ENCODE measurements around the gene RABAC1.
"Not testable (repeated sequence)": the region's sequence is repeated elsewhere in the genome, so short reads cannot be mapped to it uniquely, and the experiment has no call there.

RABAC1 gene

GRCh38 chr19:41945135-41945766 lies 13.9 kb downstream of the RABAC1 start:
- DNase-seq (ENCODE audit: low read depth): peak; percentile 81

DNA sequence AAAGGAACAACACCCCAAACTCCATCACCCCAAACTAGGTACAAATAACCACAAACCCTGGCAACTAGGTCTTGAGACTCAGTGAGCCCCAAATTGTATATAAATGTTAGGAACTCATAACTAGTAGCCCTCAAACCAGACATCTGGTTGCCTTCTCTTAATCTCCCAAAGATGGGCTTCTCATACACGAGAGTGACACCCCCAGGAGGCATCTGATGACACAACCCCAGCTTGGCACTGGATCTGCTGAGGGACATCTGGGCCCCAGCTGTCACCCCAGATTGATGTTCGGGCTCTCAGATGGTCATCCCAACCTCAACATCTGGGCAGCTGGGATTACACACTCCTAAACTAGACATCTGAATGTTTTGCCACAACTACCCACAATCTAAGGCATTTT lies 14.8 kb downstream of the RABAC1 start:
- no peak for DNase-seq (ENCODE audit: low read depth)

GRCh38 chr19:41941410-41942202 lies 17.5 kb downstream of the RABAC1 start:
- DNase-seq (ENCODE audit: low read depth): no peak

DNA sequence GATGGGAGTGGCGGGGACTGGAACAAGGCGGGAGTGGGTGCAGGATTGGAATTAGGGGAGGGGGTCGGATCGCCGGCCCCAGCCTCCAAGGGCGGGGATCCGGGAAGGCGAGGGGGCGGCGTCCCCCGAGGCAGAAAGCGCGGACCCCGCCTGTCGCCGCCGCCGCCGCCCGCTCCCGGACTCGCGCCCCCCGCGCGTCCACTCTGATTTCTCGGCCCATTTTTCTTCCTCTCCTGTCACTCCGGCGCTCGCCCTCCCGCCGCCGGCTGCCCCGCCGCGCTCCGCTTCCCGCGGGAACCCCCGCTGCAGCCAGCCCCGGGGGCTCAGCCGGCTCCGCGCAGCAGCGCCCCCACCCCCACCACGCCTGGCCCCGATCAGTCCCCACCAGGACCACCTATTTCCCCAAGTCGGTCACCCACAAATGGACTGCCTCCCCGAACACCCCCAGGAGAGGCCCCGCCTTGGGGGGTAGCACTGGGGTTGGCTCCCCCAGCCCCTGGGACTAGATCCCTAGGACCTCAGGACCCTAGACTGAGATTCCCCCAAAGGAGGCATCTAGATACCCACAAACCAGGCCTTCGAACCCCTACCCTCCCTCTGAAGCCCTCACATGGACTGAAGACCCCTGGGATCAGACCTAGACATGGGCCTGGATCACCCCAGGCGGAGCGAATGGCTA lies 18.3 kb downstream of the RABAC1 start:
- no peak for DNase-seq (ENCODE audit: low read depth)

- DNase-seq (ENCODE audit: low read depth): peak; percentile 66
Observed at GRCh38 chr19:41939861-41940730, 19.0 kb downstream of the RABAC1 start.

DNA sequence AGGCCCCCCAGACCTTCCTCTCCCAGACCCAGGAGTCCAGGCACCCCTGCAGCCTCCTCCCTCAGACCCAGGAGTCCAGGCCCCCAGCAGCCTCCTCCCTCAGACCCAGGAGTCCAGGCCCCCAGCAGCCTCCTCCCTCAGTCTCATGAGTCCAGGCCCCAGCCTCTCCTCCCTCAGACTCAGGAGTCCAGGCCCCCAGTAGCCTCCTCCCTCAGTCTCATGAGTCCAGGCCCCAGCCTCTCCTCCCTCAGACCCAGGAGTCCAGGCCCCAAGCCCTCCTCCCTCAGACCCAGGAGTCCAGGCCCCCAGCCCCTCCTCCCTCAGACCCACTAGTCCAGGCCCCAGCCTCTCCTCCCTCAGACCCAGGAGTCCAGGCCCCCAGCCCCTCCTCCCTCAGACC lies 19.9 kb downstream of the RABAC1 start:
- DNase-seq (ENCODE audit: low read depth): not testable (repeated sequence)

- no peak for DNase-seq (ENCODE audit: low read depth)
Observed at GRCh38 chr19:41937525-41938468, 21.3 kb downstream of the RABAC1 start.

GRCh38 chr19:41936961-41937360 lies 22.2 kb downstream of the RABAC1 start:
- no peak for DNase-seq (ENCODE audit: low read depth)

- peak; percentile 42 for DNase-seq (ENCODE audit: low read depth)
Observed at GRCh38 chr19:41936416-41936850, 22.7 kb downstream of the RABAC1 start.

GRCh38 chr19:41935760-41936415 lies 23.2 kb downstream of the RABAC1 start:
- no peak for DNase-seq (ENCODE audit: low read depth)

DNA sequence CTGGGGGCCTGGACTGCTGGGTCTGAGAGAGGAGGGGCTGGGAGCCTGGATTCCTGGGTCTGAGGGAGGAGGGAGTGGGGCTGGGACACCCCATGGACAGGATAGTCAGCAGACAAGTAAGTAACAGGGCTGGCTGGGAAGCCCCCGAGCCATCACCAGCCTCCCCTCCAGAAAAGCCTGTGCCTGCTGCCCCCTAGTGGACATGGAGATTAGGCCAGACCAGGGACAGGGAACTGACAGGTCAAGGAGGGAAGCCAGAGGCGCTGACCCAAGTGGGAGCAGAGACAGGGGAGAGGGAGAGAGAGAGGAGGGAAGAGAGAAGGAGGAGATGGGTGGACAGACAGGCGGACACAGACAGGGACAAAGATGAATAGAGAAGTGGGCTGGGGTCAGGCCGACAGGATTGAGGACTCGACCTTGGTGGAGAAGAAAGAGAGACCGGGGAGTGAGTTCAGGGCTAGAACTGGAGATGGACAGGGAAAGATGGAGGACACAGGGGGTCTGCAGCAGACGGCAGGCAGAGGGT lies 24.2 kb downstream of the RABAC1 start:
- peak; percentile 59 for DNase-seq (ENCODE audit: low read depth)

DNA sequence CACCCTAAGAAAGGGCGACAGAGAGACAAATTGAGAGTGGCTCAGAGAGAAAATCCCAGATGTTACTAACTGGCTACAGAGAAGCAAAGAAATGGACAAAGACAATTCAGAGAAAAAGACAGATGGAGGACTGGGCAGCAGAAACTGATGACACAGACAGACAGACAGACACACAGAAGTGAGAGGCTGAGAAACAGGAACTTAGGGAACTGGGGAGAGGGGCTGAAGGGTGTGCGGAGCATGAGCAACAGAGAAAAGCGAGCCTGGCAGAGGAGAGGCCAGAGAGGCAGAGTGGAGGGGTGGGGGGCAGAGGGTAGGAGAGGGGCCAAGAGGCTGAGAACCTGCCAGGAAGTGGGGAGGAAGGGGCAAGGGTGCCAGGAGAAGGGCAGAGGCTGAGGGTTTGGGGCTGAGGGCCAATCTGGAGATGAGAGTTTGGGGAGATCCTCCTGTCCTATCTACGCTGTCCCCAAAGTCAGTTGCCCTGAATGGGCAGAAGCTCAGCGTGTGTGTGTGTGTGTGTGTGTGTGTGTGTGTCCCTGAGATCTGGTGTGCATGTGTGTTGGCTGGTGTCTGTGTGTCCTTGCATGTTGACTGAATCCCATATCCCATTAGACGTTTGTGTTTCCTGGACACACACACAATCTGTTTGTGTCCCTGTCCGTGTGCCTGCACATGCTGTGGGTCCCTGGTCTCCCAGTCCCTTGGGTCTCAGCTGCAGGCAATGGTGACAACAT lies 25.3 kb downstream of the RABAC1 start:
- no peak for DNase-seq (ENCODE audit: low read depth)

DNA sequence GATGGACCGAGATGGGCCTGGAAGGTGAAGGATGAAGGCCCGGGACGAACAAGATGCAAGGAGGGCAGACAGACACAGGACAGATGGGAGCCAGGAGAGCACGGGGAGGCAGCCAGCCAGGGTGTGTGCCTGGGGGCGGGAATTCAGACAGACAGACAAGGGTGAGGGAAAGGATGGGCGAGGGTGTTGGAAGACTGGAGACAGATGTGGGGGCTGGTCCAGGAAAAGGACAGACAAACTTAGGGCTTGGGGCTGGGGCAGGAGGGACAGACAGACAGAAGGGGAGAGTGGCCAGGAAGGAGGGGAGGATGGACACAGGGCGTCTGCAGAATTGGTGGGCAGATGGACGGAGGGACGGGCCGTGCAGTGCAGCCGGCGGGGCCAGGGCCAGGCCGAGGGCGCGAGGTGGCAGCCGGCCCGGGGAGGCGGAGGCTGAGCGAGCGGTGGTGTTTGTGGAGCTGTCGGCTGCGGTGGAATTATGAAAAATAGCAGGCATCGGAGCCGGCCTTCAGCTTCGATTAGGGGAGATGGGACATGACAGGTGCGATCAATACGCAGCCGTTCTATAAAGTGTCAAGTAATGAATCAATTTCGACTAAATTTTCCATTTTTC lies 26.3 kb downstream of the RABAC1 start:
- DNase-seq (ENCODE audit: low read depth): no peak

- no peak for DNase-seq (ENCODE audit: low read depth)
Observed at GRCh38 chr19:41932259-41932719, 26.8 kb downstream of the RABAC1 start.

DNA sequence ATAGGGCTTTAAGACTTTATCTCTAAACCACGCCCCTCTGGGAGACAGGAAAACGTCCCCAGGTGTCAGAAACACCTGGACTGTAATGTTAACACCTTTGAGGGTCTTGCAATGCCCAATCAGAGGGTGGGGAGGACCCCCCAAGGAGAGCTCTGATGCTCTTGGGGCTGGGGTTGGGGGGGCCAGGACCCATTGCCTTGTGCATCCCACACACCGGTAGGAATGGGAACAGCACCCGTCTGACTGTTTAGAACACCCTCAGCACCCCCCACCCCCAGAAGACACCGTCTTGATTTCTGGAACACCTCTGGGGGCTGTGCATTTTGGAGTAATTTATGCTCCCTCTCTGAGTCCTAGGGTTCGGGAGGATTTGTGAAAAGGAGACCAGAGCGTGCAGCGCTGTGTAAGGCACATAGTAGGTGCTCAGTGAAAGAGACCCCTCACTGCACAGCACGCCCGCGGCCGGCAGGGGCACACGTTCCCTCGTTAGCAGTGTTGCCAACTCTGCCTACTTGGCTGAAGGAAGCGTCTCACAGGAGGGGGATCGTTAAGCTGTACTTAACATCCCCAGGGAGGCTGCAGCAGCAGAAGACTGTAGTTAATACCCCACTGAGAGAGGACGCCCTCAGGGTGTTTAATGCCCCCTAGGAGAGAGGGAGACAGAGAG lies 28.1 kb downstream of the RABAC1 start:
- DNase-seq (ENCODE audit: low read depth): no peak

GRCh38 chr19:41930322-41930722 lies 28.8 kb downstream of the RABAC1 start:
- no peak for DNase-seq (ENCODE audit: low read depth)

DNA sequence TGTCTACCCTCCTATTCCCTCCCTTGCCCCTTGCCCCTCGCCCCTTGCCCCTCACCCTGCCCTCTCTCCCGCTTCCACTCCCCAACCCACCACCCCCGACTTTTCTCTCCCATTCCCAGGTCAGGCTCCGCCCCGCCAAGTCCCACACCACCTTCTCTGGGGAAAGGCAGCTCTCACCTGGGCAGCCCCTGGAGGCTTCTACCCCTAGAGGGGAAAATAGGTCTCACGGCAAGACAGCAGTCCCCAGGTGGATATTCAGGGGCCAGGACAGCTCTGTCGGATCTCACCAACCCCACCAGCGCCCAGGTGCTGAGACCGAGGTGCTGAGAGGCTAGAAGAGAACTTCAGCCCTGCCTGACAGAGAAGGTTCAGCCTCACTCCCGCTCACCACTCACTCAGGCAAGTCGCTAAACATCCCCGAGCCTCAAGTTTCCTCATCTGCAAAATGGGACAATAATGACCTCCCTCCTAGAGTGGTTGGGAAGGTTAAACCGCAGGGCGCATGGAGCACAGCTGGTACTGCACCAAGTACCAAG lies 29.5 kb downstream of the RABAC1 start:
- no peak for DNase-seq (ENCODE audit: low read depth)

Data from stimulated activated CD8-positive, alpha-beta memory T cell treated with anti-CD3 and anti-CD28 coated beads, Interleukin-12 subunit alpha, Interleukin-12 subunit beta, amount 100 ng/mL, for 4 hours (primary cell).